AG04450 (cell line): ENCODE results near the gene RASSF1. TPM values are rescaled to one million over a fixed set of nuclear protein-coding genes. Genes with fewer than 3 reads are reported as not detected.
"Not testable (repeated sequence)": the region's sequence is repeated elsewhere in the genome, so short reads cannot be mapped to it uniquely, and the experiment has no call there.

Experiments
- CTCF ChIA-PET: fragments of 300-600, 350-600 bp; formaldehyde crosslinking; extraction: SDS; loops from one replicate; lab custom pipeline; 2022; ENCODE audit warnings: antibody characterized with exemption, inconsistent platforms; lab: Charles Lee
- POLR2A ChIA-PET: fragments of 350-600 bp; formaldehyde crosslinking; extraction: SDS; loops from one replicate; lab custom pipeline; 2021; ENCODE audit warnings: antibody characterized with exemption, inconsistent platforms; lab: Yijun Ruan, JAX
- DNase-seq: peaks from one replicate; pipeline ENCODE4 v3.0.0-alpha.2; 2011; ENCODE audit warnings: low read depth, low spot score
- H3K27ac ChIP-seq: one replicate; pipeline ENCODE4 v1.5.1; 2012; ENCODE audit warnings: low read depth, low read length, control low read depth
- H3K27me3 ChIP-seq: one replicate; pipeline ENCODE4 v1.6.0; 2012; ENCODE audit warnings: low read length; ENCODE audit not compliant: control insufficient read depth, insufficient read depth
- H3K4me3 ChIP-seq: 2 replicates; pipeline ENCODE4 v1.5.1; 2011; ENCODE audit warnings: mild to moderate bottlenecking, low read depth, low read length, control low read depth
- H3K9me3 ChIP-seq: 2 replicates; pipeline ENCODE4 v1.5.1; 2012; ENCODE audit warnings: low read length; ENCODE audit not compliant: control insufficient read depth, insufficient read depth
- CTCF ChIP-seq: IDR thresholded peaks from 2 replicates; pipeline ENCODE4 v1.5.1; 2011; ENCODE audit warnings: low read depth, low read length, control low read depth, inconsistent platforms
- polyA plus RNA-seq: library from polyadenylated mRNA; depleted of rRNA; stranded (reverse); fragments of >200 nt; gene quantifications from 2 replicates; pipeline ENCODE4 v1.2.3, GENCODE V29; 2011; rRNA removed

The RASSF1 gene
- polyA plus RNA-seq, 1 experiment: 25.1 TPM

- TF ChIP-seq CTCF: no peak
- Histone ChIP-seq H3K27me3 (no peaks in the 10 kb centered on the region), H3K4me3 (no peak overlapping the region), H3K27ac (no peak overlapping the region), H3K9me3 (no peaks in the 10 kb centered on the region; the same call in 1 of the 2 replicates)
- ChIA-PET CTCF (interaction anchor here (0.8 kb wide), 1 partner anchor 17 kb away, joined by 3 read pairs; no protein-coding TSS in a partner anchor), POLR2A (interaction anchor here (0.8 to 0.9 kb wide), 2 partner anchors 10 to 62 kb away, joined by 3 to 4 read pairs; no protein-coding TSS in a partner anchor)
- DNase-seq: no peak
These were observed 52.1 kb downstream of the RASSF1 start for GRCh38 chr3:50288387-50289007.

- ChIA-PET CTCF (no interaction called here), POLR2A (interaction anchor here (0.9 kb wide), 1 partner anchor 11 kb away, joined by 3 read pairs; no protein-coding TSS in a partner anchor)
- Histone ChIP-seq H3K27me3 (no peaks in the 10 kb centered on the region), H3K27ac (no peak overlapping the region), H3K9me3 (no peaks in the 10 kb centered on the region; the same call in 1 of the 2 replicates), H3K4me3 (no peak overlapping the region)
- no peak for DNase-seq
- TF ChIP-seq CTCF: no peak
These were observed 53.4 kb downstream of the RASSF1 start for GRCh38 chr3:50287262-50287661.

GRCh38 chr3:50286322-50287227 lies 54.1 kb downstream of the RASSF1 start:
- no peak for DNase-seq
- no peaks in the 10 kb centered on the region for H3K27me3 ChIP-seq
- TF ChIP-seq CTCF: no peak
- H3K4me3 ChIP-seq: no peak overlapping the region
- no peaks in the 10 kb centered on the region; the same call in 1 of the 2 replicates for H3K9me3 ChIP-seq
- H3K27ac ChIP-seq: no peak overlapping the region
- ChIA-PET POLR2A (no interaction called here), CTCF (no interaction called here)

- ChIA-PET CTCF (interaction anchor here (1.0 kb wide), 1 partner anchor 91 kb away, joined by 3 read pairs; no protein-coding TSS in a partner anchor), POLR2A (interaction anchor here (0.7 to 1.0 kb wide), 2 partner anchors 11 to 43 kb away, joined by 3 to 7 read pairs; no protein-coding TSS in a partner anchor)
- H3K9me3 ChIP-seq, H3K4me3 ChIP-seq, H3K27ac ChIP-seq, DNase-seq, H3K27me3 ChIP-seq: not testable (repeated sequence)
These were observed 56.5 kb downstream of the RASSF1 start for GRCh38 chr3:50284121-50284520.

Other genes starting within 250 kb of the RASSF1 start
- 14.7 and 17.1 TPM in 2 replicates for gene SEMA3F, start 185.5 kb downstream of the RASSF1 start, polyA plus RNA-seq
- not detected in 2 replicates for gene GNAT1, start 149.2 kb downstream of the RASSF1 start, polyA plus RNA-seq
- gene SLC38A3, start 135.6 kb downstream of the RASSF1 start, polyA plus RNA-seq: 0.06 and 0.11 TPM in 2 replicates
- gene GNAI2, start 104.6 kb downstream of the RASSF1 start, polyA plus RNA-seq: 603 and 661 TPM in 2 replicates
- 22.0 and 24.7 TPM in 2 replicates for gene SEMA3B, start 71.7 kb downstream of the RASSF1 start, polyA plus RNA-seq
- gene LSMEM2, start 61.7 kb downstream of the RASSF1 start, polyA plus RNA-seq: not detected in 2 replicates
- gene IFRD2, start 48.4 kb downstream of the RASSF1 start, polyA plus RNA-seq: 19.3 and 20.6 TPM in 2 replicates
- gene HYAL3, start 41.4 kb downstream of the RASSF1 start, polyA plus RNA-seq: 3.0 and 4.7 TPM in 2 replicates
- gene NAA80, start 41.4 kb downstream of the RASSF1 start, polyA plus RNA-seq: 2.0 and 4.6 TPM in 2 replicates
- 0.25 and 0.32 TPM in 2 replicates for gene HYAL1, start 37.3 kb downstream of the RASSF1 start, polyA plus RNA-seq
- 46.6 and 59.7 TPM in 2 replicates for gene HYAL2, start 18.1 kb downstream of the RASSF1 start, polyA plus RNA-seq
- gene TUSC2, start 12.6 kb downstream of the RASSF1 start, polyA plus RNA-seq: 25.3 and 28.1 TPM in 2 replicates
- 0.87 and 1.1 TPM in 2 replicates for gene ZMYND10, start 4.9 kb upstream of the RASSF1 start, polyA plus RNA-seq
- 25.6 and 30.2 TPM in 2 replicates for gene NPRL2, start 9.9 kb upstream of the RASSF1 start, polyA plus RNA-seq
- gene CYB561D2, start 10.0 kb upstream of the RASSF1 start, polyA plus RNA-seq: 14.5 and 19.7 TPM in 2 replicates
- gene TMEM115, start 18.7 kb upstream of the RASSF1 start, polyA plus RNA-seq: 26.6 and 38.1 TPM in 2 replicates
- gene CACNA2D2, start 162.8 kb upstream of the RASSF1 start, polyA plus RNA-seq: 0.09 TPM in 2 replicates
- gene C3orf18, start 226.9 kb upstream of the RASSF1 start, polyA plus RNA-seq: 10.0 and 11.7 TPM in 2 replicates
- gene HEMK1, start 228.7 kb upstream of the RASSF1 start, polyA plus RNA-seq: 12.1 and 15.5 TPM in 2 replicates